Measurements from ENCODE around the gene MTMR10.

GRCh38 chr15:30997270-30997669 lies 5.8 kb upstream of the MTMR10 start:
- no peak for TF ChIP-seq CTCF (IDR thresholded peaks at IDR 0.05; ENCODE audit: insufficient read depth, low read length)
- TF ChIP-seq, protein P1, sequence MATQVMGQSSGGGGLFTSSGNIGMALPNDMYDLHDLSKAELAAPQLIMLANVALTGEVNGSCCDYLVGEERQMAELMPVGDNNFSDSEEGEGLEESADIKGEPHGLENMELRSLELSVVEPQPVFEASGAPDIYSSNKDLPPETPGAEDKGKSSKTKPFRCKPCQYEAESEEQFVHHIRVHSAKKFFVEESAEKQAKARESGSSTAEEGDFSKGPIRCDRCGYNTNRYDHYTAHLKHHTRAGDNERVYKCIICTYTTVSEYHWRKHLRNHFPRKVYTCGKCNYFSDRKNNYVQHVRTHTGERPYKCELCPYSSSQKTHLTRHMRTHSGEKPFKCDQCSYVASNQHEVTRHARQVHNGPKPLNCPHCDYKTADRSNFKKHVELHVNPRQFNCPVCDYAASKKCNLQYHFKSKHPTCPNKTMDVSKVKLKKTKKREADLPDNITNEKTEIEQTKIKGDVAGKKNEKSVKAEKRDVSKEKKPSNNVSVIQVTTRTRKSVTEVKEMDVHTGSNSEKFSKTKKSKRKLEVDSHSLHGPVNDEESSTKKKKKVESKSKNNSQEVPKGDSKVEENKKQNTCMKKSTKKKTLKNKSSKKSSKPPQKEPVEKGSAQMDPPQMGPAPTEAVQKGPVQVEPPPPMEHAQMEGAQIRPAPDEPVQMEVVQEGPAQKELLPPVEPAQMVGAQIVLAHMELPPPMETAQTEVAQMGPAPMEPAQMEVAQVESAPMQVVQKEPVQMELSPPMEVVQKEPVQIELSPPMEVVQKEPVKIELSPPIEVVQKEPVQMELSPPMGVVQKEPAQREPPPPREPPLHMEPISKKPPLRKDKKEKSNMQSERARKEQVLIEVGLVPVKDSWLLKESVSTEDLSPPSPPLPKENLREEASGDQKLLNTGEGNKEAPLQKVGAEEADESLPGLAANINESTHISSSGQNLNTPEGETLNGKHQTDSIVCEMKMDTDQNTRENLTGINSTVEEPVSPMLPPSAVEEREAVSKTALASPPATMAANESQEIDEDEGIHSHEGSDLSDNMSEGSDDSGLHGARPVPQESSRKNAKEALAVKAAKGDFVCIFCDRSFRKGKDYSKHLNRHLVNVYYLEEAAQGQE (IDR thresholded peaks at IDR 0.05; ENCODE audit: insufficient replicate concordance, low read depth): no peak

Data from HL-60 (cell line).